HFFc6 (cell line): Measurements from ENCODE around the gene KCNK13. TPM values are rescaled to one million over a fixed set of nuclear protein-coding genes. Genes with fewer than 3 reads are reported as not detected.
A peak's percentile ranks its signal among the peaks of the same experiment; 100 is the strongest.

ENCODE experiments used
- DNase-seq: peaks from one replicate; pipeline ENCODE4 v3.0.0-alpha.2; 2018
- H3K27ac Mint-ChIP-seq: 2 replicates; pipeline ENCODE4 v1.8.0; 2020; ENCODE audit warnings: mild to moderate bottlenecking, mixed read lengths
- H3K27me3 Mint-ChIP-seq: 2 replicates; pipeline ENCODE4 v1.8.0; 2021; ENCODE audit warnings: mild to moderate bottlenecking, moderate library complexity, mixed read lengths; ENCODE audit not compliant: insufficient read depth
- H3K36me3 Mint-ChIP-seq: 2 replicates; pipeline ENCODE4 v1.8.0; 2021; ENCODE audit warnings: low read depth, mixed read lengths
- H3K4me1 Mint-ChIP-seq: 2 replicates; pipeline ENCODE4 v1.8.0; 2020; ENCODE audit warnings: low read depth, mixed read lengths
- H3K4me3 Mint-ChIP-seq: 2 replicates; pipeline ENCODE4 v1.8.0; 2020; ENCODE audit warnings: mild to moderate bottlenecking, moderate library complexity, mixed read lengths
- H3K9me3 Mint-ChIP-seq: 2 replicates; pipeline ENCODE4 v1.8.0; 2020; ENCODE audit warnings: mild to moderate bottlenecking, mixed read lengths
- CTCF ChIP-seq: fragments of 200-600 bp; sonication (generic); IDR thresholded peaks from 2 replicates; pipeline ENCODE4 v1.5.0; 2021; ENCODE audit warnings: antibody characterized with exemption, mild to moderate bottlenecking
- total RNA-seq, 6 experiments: library from RNA; stranded (reverse); fragmentation: NEBNext Ultra II Directional; extraction: Animal tissue kit (Norgen Biotek cat#: 25700); gene quantifications; 2 replicates in 1 of 6; 3 replicates in 5 of 6; pipeline ENCODE4 v1.2.3, GENCODE V29; 2021

Gene KCNK13
- total RNA-seq, 6 experiments from 2014 or later, result not detected

GRCh38 chr14:90062127-90062794 lies 467 bp downstream of the KCNK13 start:
- Mint-ChIP-seq H3K36me3 (no peaks in the 10 kb centered on the region), H3K27ac (no peak overlapping the region), H3K4me3 (no peak overlapping the region), H3K27me3 (peaks cover 39% of the 10 kb centered on the region), H3K9me3 (no peaks in the 10 kb centered on the region; the same call in 1 of the 2 replicates), H3K4me1 (0 out of 2 replicates have a peak, but pooled peaks cover 4% of the 10 kb centered on the region)
- no peak for TF ChIP-seq CTCF
- no peak for DNase-seq

- no peak overlapping the region for H3K4me3 Mint-ChIP-seq
- no peaks in the 10 kb centered on the region; the same call in 1 of the 2 replicates for H3K9me3 Mint-ChIP-seq
- no peak for DNase-seq
- TF ChIP-seq CTCF, result no peak
- no peak overlapping the region for H3K27ac Mint-ChIP-seq
- no peaks in the 10 kb centered on the region for H3K36me3 Mint-ChIP-seq
- H3K27me3 Mint-ChIP-seq, result peaks cover 39% of the 10 kb centered on the region
- 0 out of 2 replicates have a peak, but pooled peaks cover 4% of the 10 kb centered on the region for H3K4me1 Mint-ChIP-seq
Measured at GRCh38 chr14:90062822-90063539, 1.2 kb downstream of the KCNK13 start.

- Mint-ChIP-seq H3K27me3 (peaks cover 41% of the 10 kb centered on the region), H3K9me3 (no peaks in the 10 kb centered on the region), H3K27ac (no peak overlapping the region), H3K36me3 (no peaks in the 10 kb centered on the region), H3K4me3 (no peak overlapping the region), H3K4me1 (no peaks in the 10 kb centered on the region)
- no peak for DNase-seq
- TF ChIP-seq CTCF, result no peak
Measured at GRCh38 chr14:90072350-90072749, 10.6 kb downstream of the KCNK13 start.

- Mint-ChIP-seq H3K4me1 (no peaks in the 10 kb centered on the region), H3K27me3 (peaks cover 25% of the 10 kb centered on the region), H3K4me3 (no peak overlapping the region), H3K27ac (no peak overlapping the region), H3K36me3 (0 out of 2 replicates have a peak, but pooled peaks cover 8% of the 10 kb centered on the region), H3K9me3 (no peaks in the 10 kb centered on the region)
- no peak for DNase-seq
- TF ChIP-seq CTCF, result no peak
Measured at GRCh38 chr14:90079576-90079975, 17.8 kb downstream of the KCNK13 start.

- Mint-ChIP-seq H3K27ac (no peak overlapping the region), H3K36me3 (no peaks in the 10 kb centered on the region), H3K4me1 (peaks cover 13% of the 10 kb centered on the region), H3K4me3 (no peak overlapping the region), H3K27me3 (peaks cover 16% of the 10 kb centered on the region), H3K9me3 (no peaks in the 10 kb centered on the region)
- DNase-seq, result peak; percentile 66
- TF ChIP-seq CTCF, result no peak
Measured at GRCh38 chr14:90087433-90087832, 25.6 kb downstream of the KCNK13 start.
